NCI-H146 treated with DMSO at 0.1 percent for 48 hours (cell line): ENCODE measurements around the gene PPM1H.
"Not testable (repeated sequence)": the region's sequence is repeated elsewhere in the genome, so short reads cannot be mapped to it uniquely, and the experiment has no call there.

ENCODE experiments used
- DNase-seq: peaks from one replicate; lab custom pipeline; 2025; ENCODE audit not compliant: unreplicated experiment; lab: John Stamatoyannopoulos, UW

Gene PPM1H

DNA sequence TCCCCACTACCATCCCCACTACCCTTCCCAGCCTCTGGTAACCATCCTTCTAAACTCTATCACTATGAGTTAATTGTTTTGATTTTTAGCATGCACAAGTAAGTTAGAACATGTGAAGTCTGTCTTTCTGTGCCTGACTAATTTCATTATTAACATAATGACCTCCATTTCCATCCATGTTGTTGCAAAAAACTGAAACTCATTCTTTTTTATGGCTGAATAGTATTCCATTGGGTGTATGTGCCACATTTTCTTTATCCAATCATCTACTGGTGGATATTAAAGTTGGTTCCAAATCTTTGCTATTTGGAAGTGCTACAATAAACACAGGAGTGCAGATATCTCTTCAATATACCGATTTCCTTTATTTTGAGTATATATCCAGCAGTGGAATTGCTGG lies 13.2 kb upstream of the PPM1H start:
- DNase-seq, result no peak

DNA sequence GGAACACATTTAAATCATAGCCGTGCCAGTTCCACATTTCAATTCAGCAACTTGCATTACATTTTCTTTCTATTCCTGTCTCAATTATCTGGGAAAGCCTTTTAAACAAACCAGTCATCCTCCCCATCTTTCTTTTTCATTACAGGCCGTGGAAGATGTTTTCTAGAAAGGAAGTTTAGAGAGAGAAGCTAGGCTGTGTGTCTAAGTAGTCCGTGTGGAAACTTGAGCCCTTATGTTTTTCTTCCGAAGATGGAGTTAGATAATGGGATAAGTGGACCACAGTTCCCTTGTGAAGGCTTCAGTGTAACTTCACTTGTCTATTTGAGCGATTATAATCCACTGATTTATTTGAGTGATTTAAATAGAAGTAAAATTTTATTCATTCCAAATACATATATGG lies 12.4 kb upstream of the PPM1H start:
- DNase-seq, result no peak

DNA sequence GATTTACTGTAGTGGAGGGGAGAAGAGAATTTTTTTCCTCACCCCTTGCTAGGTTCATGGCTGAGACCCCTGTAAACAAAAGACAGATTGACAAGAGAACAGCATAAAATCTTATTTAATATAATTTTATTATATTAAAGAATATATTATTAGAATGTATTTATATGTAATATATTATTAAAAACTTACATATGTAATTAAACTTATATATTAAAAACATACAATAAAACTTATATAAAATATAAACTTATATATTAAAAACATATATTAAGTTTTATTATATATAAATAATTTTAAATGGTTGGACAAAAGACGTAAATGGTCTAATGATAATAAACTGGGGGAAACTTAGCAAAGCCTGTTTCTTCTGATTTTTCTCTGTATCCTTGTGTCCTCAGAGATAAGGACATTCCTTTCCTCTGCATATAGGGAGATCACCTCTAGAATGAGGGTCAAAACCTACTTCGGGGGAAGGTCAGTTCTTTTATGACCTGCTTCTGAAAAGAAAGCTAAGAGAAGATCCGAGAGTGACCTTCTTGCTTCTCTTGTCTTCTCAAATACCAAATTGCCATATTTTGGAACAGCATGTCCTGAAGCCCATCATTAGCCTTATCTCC lies 8.9 kb upstream of the PPM1H start:
- no peak for DNase-seq

DNA sequence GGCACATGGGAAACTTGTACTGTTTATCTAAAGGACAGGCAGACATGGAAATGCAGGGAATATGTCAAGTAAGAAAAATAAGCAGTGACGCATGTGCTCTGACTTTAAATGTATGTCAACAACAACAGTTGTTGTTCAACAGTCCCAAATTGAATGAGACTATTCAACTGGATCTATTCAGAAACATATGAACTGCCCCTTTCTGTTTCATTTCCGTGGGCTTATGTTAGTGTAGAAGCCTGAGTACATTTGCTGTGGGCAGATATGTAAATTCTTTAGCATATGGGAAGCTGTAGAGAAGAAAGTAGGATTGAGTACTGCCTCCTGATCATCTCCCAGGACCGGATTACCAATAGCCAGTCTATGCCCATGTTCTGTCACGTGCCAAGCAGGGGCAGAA lies 7.4 kb upstream of the PPM1H start:
- not testable (repeated sequence) for DNase-seq

DNA sequence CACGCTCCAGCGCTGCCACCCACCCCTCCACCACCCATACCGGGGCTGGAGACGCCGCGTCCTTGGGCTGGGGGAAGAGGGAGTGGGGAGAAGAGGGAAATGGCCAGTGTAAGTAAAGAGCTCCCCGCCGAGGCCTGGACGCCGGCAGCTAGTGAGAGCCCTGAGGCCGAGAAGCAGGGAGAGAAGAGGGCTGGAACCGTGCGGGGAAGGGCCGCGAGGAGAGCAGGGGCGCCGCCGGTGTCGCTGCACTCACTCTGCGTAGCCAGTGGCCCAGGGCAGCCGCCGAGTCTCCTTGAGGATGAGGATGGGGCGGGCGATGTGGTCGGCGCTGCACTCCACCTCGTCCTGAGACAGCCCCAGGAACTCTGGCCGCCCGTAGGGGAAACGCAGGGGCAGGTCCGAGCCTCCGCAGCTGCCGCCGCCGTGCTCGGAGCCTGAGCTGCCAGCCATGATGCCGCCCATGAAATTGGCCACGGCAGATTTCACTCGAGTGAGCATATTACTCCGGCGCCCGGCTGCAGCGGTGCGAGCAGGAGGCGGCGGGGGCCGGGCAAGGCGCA lies 631 bp downstream of the PPM1H start:
- peak; percentile 20 for DNase-seq

DNA sequence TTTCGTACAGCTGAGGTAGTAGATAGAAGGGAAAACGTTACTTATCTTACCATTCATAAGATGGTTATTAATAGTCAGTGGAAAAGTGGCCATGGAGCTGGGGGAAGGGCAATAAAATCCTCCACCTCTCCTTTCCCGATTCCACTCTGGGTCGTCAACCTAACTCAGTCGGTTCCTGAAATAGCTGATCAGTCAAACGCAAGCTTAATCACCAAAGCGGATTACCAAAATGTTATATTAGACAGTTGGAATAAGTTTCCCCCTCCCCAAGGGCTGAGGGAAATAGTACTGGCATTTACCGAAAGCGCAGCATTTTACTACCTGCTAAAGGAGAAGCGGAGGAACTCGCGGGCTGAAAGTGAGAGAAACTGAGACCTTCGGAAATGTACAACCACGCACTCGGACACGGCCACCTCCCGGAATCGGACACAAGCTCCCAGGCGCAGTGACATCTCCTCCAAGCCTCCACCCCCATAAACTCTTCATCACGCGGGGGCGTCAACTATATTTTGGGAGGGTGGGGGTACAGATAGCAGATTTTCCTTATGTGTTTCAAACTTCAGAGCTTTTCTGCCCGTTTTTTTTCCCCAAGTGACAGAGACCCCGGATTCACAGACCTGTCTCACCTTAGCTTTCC lies 1.2 kb downstream of the PPM1H start:
- no peak for DNase-seq

DNA sequence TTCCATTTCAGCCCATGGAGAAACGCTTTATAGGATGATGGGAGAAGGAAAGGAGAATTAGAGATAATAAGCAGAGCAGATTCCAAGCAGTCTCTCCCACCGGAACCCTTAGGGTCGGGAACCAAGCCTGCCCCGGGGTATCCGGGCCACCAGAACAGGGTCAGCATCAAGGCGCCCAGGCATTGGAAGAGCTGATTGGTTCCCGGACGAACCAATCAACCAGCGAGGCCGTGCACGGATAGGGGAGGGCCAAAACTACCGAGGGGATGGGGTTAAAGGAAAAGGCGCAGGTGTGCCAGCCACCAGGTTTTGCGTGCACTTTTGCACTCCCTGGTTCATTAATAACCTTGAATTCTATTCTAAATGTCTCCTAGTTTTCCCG lies 1.7 kb downstream of the PPM1H start:
- peak; percentile 44 for DNase-seq

DNA sequence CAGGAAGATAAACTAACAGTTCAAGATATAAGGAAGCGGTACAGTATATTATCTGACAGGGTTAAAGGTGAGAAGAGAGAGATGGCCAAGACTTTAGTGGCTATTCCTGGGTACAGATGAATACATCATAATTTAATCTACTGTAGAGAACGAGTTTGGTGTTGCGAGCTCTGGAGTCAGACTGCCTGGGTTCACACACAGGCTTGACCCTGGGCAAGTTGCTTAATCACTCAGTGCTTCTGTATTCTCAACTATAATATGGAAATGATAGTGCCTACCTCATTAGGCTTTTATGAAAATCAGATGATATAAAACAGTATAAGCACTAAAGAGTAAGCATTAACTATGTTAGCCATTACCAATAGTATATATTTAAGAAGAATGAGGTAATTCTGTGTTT lies 3.5 kb downstream of the PPM1H start:
- no peak for DNase-seq

DNA sequence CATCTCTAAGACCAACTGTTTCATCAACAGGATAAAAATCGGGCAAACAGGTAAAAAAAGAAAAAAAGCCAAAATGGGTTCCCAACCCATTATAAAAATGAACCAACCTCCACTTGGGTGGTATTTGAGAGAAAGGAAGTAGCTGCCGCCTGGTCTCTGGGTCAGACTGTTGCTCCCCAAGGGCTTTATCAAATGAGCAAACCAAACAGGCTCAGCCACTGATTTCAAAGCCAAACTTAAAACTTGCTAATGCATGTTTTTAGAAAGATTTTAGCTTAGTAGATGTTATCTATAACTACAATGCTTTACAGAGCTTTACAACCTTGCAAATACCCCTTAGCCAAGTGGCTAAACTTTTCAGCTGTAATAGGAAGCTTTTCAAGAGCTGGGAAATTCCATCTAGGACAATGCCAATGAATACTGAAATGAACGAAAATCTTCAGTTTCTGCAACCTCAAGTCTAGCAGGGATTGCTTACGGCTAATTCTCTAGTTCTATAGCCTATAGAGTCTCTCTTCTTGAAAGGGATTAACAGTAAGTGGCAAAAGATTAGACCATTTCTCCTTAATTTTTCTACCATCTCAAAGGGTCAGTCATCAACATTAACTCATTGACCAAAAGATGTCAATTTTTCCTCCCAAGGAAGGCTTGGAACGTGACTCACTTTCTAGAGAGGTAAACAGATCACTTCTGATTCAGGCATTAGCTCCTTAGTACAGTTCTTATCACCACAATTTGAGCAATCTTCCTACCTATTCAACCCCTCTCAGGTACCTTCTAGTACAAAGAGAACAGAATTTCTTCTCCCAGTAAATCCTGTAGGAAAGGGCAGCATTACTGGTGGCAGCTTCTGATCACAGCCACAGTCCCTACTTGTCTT lies 4.2 kb downstream of the PPM1H start:
- no peak for DNase-seq

DNA sequence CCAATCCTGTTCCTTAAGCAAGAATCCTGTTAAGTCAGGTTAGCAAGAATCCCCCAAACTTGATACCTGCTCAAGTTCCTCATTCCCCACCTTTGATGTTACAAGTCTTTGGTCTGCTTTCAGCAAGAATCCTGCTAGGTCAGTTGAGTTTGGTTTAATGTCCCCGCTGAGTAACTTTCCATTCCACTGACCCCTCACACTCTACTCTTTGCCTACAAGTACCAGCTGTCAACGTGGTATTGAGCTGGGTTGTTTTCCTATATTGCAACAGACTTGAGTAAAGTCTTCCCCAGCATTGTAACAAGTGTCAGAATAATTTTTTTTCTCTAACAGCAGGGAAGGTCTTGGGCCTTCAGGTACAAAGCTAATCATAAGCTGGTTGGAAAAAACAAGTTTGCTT lies 6.3 kb downstream of the PPM1H start:
- DNase-seq, result no peak

DNA sequence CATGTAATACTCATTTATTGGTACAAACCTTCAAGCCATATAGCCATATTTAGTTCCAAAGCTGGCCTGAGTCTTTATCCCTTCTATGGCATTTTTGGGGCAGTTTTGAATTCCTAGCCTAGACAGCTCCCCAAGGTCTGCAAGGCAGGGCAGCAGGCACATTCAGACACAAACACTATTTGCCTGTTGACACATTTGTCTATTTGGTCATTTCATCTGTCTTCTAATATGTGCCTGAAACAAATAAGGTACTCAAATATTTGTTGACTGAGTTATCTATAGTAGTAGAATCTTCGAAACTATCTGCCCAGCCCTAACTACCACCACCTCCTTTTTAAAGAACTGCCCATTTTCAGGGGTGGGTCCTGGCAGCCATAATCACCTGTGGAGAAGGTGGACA lies 9.3 kb downstream of the PPM1H start:
- DNase-seq, result no peak

DNA sequence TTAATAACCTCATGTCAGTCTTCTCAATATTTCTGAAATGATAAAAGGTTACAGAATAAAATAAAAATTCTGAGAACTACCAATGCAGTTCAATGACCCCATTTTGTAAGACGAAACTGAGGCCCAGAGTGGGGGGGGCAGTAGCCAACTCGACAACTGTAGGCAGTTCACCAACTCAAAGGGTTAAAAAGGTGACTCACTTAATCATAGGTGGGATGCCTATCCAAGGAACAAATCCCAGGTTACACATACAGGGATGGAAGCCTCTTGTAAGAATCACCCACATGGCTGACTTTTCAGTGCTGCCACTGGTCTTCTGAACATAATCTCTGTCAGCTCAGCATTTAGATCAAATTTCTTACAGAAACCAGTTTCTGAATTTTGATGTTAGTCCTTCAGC lies 10.9 kb downstream of the PPM1H start:
- no peak for DNase-seq

DNA sequence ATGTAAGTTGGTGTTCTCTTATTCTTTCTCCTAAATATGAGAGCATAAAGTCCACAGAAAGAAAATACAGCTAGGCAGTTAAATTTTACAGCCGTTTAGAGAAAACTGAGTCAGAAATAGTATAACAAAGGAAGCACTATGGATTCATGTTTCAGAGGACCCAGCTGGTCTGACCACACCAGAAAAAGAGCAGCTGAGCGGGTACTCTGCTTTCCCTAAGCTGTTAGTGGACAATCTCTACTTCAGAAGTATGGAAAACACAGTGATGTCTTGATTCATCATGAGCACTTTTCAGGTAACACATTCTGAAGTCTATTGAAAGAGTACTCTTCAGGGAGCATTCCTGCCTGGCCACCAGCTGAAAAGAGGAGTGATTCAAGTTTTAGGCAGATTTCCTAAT lies 12.4 kb downstream of the PPM1H start:
- DNase-seq, result no peak

DNA sequence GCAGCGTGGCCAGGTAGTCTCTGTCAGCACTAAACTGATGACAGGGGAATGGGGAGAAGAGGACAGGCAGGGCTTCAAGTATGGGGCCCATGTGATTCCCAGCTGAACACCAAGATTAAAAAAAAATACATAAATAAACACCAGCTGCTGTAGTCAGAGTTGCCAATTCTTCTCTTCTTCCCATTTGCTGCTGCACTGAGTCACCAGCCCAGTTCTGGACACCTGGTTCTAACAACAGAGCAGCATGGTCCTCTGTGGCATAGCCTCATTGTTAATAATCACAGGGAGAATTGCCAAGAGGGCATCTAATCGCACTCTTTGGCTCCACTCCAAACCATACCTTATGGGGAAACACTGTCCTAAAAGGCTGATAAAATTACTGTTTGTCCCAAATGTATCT lies 15.1 kb downstream of the PPM1H start:
- DNase-seq, result peak; percentile 76

DNA sequence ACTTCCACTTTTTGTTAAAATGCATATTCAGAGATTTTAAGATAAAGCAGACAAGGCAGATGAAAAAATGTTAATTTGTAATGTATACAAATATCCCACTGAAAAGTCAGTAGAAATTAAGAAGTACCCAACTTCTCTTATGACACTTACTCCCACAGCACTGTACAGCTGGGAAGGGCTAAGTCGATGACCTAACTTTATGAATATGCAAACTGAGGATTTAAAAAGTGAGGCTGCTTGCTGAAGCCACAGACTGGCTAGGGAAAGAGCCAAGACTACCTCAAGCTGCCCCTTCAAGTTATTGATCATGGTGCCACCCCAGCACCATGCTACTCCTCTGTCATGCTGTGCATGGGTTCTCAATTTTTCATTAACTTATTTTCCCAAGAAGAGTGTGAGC lies 17.0 kb downstream of the PPM1H start:
- no peak for DNase-seq

DNA sequence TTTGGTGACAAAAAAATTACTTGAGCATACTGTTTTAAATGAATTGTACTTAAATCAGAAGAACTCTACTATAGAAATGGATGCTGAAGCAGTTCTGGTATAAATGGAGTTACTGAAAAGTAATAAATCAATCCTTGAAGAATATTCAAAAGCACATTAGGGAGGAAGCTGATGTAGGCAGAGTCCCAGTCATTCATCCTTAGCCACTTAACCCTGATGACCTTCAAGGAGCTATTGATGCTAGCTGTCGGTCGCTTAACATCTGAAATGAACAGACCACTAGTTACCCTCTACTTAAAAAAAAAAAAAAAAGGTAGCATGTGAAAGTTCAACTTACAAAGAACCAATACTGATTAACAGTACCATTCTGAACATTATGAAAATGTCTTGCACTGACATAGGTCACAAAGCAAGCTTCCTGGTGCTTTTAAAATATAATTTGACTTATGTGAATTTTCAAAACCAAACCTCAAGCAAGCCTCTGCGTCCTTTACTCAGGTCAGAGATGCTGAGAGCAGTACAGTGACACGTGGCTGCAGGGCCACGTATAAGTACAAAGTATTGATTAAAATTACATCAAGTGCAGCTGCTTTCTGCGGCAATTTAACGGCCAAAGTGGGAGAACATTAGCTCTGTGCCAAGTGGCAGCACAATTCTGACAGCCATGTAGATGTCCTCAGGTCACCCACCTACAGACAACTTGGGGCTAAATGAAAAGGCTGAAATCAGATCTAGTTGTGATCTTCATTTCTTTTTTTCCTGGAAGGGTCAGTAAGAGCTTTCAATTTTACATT lies 18.1 kb downstream of the PPM1H start:
- DNase-seq, result peak; percentile 69

DNA sequence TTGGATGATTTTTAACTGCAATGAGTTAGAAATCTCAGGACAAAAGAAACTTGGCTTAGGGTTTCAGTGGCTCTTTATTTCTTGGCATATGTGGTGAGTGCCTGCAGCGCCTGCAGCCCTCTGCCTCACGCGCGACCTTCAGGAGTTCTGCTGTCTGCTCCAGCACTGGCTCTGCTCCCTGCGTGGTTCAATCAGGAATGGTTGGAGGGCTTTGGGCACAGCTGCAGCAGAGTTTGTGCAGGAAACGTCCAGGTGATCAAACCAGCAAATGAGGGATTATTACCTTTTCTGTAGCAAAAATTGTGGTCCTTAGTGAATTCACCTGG lies 19.8 kb downstream of the PPM1H start:
- no peak for DNase-seq

DNA sequence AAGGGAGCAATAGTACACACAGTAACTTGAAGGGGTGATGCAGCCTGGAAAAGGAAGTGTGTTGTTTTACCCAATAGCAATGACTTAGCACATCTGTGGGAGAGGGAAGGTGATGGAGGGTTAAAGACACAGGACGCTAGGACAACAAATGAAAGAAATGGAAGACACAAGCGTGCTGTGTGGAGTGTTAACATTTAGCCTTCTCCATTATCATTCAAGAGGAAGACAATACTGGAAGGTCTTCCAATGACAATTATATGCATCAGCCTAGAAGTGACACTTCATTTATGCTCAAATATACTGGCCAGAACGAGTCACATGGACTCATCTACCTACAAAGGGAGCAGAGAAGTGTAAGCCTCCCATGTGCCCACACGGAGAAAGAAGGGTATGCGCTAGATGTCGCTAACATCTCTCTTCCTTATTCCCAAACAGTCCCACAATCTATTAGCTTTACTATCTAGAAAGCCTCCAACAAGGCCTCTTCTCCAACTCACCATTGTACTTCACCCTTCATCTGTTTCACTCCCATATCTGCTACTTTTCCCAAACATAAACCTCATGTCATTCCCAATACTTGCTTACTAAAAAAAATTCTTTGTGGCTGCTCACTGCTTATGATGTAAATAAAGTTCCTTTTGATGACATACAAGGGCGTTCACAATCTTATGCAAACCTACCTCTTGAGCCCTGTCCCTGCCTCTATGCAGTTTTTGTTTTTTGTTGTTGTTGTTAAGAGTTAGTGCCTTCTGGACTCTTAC lies 20.3 kb downstream of the PPM1H start:
- no peak for DNase-seq

DNA sequence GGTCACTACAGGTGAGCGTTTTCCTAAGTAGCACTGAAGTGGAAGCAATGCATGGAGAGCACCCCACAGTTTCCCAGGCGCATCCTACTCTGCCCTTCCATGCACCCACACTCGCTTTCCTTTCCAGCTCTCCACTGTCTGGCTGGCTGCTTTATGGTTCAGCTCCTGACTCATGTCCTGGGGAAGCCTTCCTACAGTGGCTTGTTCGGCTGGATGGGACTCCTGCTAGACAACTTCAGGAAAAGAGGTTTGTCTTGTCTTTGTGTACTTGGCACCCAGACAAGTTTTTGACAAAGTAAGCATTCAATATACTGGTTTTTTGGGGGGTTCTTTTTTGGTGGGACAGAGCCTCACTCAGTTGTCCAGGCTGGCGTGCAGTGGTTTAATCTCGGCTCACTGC lies 21.6 kb downstream of the PPM1H start:
- no peak for DNase-seq

DNA sequence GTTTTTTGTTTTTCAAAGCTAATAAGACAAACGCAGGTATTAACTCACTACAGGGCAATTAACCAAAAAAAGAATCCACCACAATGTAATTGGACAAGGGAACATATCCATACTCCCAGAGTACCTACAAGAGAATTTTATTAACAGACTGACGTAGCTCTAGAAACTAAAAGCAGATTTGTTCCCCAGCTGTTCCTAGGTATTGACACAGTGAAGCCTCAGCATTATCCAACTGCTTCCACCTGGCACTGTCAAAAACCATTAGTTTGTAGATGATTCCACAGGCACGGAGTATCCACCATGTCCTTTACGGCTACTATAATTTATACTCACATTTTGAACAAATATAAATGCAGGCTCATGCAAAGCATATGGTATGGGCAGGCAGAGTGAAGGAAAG lies 22.3 kb downstream of the PPM1H start:
- peak; percentile 25 for DNase-seq

DNA sequence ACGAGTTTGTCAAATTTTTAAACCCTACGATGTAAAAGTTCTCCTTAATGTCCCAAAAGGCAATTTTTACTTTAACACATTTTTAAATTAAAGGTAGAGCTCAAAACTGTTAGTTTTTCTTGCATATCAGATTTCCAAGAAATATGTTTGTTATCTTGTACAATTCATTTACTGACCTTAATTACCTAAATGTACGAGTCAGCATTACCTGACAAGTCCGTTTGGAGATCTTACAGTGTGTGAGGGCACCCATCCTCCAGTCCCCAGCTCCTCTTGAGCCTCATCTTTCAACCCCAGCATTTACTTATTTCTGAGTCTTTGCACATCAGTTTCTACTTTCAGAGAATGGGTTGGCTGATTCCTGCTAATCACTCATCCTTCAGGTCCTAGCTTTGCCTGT lies 23.7 kb downstream of the PPM1H start:
- DNase-seq, result no peak
